ENCODE measurements around the gene KLHL14.

Gene KLHL14

GRCh38 chr18:32777049-32777448 lies 4.2 kb upstream of the KLHL14 start:
- no peak overlapping the region for H3K4me3 ChIP-seq (ENCODE audit: low read length)
- TF ChIP-seq CTCF (IDR thresholded peaks at IDR 0.05; ENCODE audit: insufficient read depth, low read depth, low read length, missing control alignments), result no peak
- peak; percentile 58 for DNase-seq (ENCODE audit: low read depth)

DNA sequence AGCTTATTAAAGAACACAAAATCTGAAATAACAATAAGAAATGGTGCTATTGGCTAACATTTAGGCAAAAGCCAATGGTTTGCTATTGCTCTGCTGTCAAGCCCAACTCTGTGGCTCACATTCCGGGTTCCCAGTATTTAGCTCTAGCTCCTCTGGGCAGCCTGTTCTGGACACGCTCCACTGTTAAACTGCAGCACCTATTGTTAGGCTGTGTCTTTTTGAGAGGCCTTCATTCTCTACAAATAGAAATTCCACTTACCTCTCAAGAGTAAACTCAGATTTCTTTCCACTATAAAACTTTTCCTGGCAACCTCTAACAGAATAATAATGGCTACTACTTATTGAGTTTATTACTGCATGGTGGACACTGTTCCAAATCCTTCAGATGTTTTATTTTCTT lies 3.7 kb upstream of the KLHL14 start:
- no peak overlapping the region for H3K4me3 ChIP-seq (ENCODE audit: low read length)
- no peak for TF ChIP-seq CTCF (IDR thresholded peaks at IDR 0.05; ENCODE audit: insufficient read depth, low read depth, low read length, missing control alignments)
- no peak for DNase-seq (ENCODE audit: low read depth)

DNA sequence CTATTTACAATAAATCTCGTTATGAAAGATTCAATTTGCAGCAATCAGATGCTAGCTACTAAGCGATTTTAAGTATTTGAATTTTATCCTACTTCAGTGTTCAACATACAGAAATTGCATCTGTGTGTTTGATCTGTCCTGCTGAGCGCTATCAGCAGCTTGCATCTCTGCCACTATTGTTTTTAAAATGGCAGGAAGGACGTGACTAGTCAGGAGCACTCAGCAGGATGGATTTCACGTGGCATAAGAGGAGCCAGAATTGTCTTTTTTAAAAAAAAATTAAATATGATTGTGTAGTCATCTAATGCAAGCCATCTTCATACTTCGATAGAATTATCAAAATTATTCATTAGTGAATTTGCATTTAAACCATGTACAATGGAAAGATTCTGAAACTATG lies 2.8 kb upstream of the KLHL14 start:
- no peak for DNase-seq (ENCODE audit: low read depth)
- no peak for TF ChIP-seq CTCF (IDR thresholded peaks at IDR 0.05; ENCODE audit: insufficient read depth, low read depth, low read length, missing control alignments)
- H3K4me3 ChIP-seq (ENCODE audit: low read length), result no peak overlapping the region

- no peak for DNase-seq (ENCODE audit: low read depth)
- TF ChIP-seq CTCF (IDR thresholded peaks at IDR 0.05; ENCODE audit: insufficient read depth, low read depth, low read length, missing control alignments), result no peak
- H3K4me3 ChIP-seq (ENCODE audit: low read length), result no peak overlapping the region
These were observed 524 bp upstream of the KLHL14 start for GRCh38 chr18:32773382-32773712.

- H3K4me3 ChIP-seq (ENCODE audit: low read length), result no peak overlapping the region
- no peak for TF ChIP-seq CTCF (IDR thresholded peaks at IDR 0.05; ENCODE audit: insufficient read depth, low read depth, low read length, missing control alignments)
- DNase-seq (ENCODE audit: low read depth), result no peak
These were observed 797 bp downstream of the KLHL14 start for GRCh38 chr18:32771871-32772580.

- H3K4me3 ChIP-seq (ENCODE audit: low read length), result peak overlapping the region; percentile 1
- DNase-seq (ENCODE audit: low read depth), result peak; percentile 4
- TF ChIP-seq CTCF (IDR thresholded peaks at IDR 0.05; ENCODE audit: insufficient read depth, low read depth, low read length, missing control alignments), result no peak
These were observed 1.6 kb downstream of the KLHL14 start for GRCh38 chr18:32771169-32771751.

DNA sequence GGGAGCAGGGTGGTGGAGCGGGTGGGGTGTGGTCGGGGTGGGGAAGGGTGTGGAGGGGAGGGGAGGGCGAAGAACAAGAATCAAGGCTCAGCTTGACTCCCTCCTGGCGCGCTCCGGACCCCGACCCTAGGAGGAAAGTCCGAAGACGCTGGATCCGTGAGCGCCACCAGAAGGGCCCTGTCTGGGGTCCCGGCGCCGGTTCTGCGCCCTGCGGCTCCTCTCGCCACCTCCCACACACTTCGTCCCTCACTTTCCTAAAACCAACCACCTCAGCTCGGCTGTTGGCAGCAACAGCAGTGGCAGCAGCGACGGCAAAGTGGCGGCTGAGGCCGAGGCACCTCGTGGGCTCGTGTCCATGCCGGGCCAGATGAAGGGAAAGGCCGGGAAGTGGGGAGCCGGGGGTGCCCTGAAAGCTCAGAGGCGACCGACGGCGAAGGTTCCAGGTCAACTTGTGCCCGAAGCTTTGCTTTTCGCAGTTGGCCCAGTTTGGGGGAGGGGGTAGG lies 2.1 kb downstream of the KLHL14 start:
- TF ChIP-seq CTCF (IDR thresholded peaks at IDR 0.05; ENCODE audit: insufficient read depth, low read depth, low read length, missing control alignments), result no peak
- no peak overlapping the region for H3K4me3 ChIP-seq (ENCODE audit: low read length)
- DNase-seq (ENCODE audit: low read depth), result no peak
